Breast epithelium (tissue), 3 donors: ENCODE results near the gene TGM2.

ENCODE experiments used
- POLR2A ChIP-seq: fragments of 450-650 bp; IDR thresholded peaks from one replicate; pipeline ENCODE4 v1.6.1; 2016; ENCODE audit warnings: antibody characterized with exemption, mild to moderate bottlenecking, moderate library complexity
- TF ChIP-seq, protein P1 (sequence below), 3 donors: fragments of 450-650 bp; IDR thresholded peaks; one replicate each; pipeline ENCODE4 v1.5.1; 2016 to 2017; ENCODE audit warnings: antibody characterized with exemption in 3 of 3, mild to moderate bottlenecking in 3 of 3, moderate library complexity in 3 of 3

DNA sequence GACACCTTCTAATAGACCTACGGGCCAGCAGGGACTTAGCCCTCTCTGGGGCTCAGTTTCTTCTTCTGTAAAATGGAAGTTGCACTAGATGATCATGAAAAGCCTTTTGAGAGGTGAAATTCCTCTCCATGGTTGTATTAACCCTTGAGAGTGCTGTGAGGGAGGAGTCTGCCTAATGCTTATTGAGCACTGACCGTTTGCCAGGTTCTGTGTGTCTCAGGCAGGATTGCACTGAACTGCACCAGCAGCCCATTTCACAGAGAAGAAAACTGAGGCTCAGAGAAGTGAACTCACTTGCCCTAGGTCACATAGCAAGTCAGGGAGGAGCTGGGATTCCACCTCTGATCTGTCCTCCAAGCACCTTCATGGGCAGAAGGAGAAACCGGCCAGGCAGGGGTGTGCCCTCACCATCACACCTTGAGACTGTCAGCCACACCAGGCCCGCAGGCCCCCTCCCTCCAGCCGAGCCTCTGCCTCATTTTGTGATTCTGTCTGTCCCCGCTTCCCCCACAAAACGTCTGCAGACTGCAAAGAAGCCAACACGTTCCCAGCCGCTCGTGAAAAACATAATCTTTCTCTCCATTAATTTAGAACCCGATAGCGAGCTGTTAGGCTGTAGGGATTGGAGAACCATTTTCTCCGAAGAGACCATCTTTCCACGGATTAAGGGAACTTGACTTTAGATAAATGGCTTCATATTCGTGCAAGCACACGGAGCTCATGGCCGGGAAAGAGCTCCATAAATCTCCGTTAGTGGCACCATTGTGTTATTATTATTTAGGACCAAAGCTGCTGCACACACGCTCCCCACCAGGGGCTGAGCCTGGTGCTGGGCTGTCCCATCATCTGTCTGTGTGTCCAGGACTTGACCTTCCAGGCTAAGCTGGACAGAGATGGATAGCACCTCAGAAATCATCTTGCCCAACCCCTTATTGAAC is 49.5 kb upstream of the TGM2 start:
- TF ChIP-seq POLR2A = no peak
- TF ChIP-seq, protein P1, sequence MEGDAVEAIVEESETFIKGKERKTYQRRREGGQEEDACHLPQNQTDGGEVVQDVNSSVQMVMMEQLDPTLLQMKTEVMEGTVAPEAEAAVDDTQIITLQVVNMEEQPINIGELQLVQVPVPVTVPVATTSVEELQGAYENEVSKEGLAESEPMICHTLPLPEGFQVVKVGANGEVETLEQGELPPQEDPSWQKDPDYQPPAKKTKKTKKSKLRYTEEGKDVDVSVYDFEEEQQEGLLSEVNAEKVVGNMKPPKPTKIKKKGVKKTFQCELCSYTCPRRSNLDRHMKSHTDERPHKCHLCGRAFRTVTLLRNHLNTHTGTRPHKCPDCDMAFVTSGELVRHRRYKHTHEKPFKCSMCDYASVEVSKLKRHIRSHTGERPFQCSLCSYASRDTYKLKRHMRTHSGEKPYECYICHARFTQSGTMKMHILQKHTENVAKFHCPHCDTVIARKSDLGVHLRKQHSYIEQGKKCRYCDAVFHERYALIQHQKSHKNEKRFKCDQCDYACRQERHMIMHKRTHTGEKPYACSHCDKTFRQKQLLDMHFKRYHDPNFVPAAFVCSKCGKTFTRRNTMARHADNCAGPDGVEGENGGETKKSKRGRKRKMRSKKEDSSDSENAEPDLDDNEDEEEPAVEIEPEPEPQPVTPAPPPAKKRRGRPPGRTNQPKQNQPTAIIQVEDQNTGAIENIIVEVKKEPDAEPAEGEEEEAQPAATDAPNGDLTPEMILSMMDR (IDR thresholded peaks at IDR 0.05) = no peak
